ENCODE results near the gene SNAP29.
"Not testable (repeated sequence)": the region's sequence is repeated elsewhere in the genome, so short reads cannot be mapped to it uniquely, and the experiment has no call there.

Gene SNAP29

GRCh38 chr22:20906387-20906767 lies 47.6 kb downstream of the SNAP29 start:
- TF ChIP-seq CTCF (IDR thresholded peaks at IDR 0.05; ENCODE audit: borderline replicate concordance, control extremely low read depth, extremely low read depth, insufficient read depth, missing control alignments), result no peak
- in situ Hi-C loops (cut with MboI; ENCODE audit: low sequenced_read_pairs, unreplicated experiment), result no loop called here
- no peak for DNase-seq (ENCODE audit: low spot score)

DNA sequence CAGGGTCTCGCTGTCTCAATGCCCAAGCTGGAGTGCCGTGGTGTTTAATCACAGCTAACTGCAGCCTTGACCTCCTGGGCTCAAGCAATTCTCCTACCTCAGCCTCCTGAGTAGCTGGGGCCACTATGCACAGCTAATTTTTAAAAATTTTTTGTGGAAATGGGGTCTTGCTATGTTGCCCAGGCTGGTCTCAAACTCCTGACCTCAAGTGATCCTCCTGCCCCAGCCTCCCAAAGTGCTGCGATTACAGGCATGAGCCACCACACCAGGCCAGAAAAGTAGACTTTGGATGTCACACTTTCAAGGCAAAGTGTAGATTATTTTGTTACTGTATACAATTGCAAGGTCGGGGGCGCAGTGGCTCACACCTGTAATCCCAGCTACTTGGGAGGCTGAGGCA lies 49.9 kb downstream of the SNAP29 start:
- in situ Hi-C loops (cut with MboI; ENCODE audit: low sequenced_read_pairs, unreplicated experiment); DNase-seq (ENCODE audit: low spot score): not testable (repeated sequence)

- in situ Hi-C loops (cut with MboI; ENCODE audit: low sequenced_read_pairs, unreplicated experiment), result no loop called here
- TF ChIP-seq CTCF (IDR thresholded peaks at IDR 0.05; ENCODE audit: borderline replicate concordance, control extremely low read depth, extremely low read depth, insufficient read depth, missing control alignments), result no peak
- DNase-seq (ENCODE audit: low spot score), result no peak
Observed at GRCh38 chr22:20909543-20910303, 50.9 kb downstream of the SNAP29 start.

DNA sequence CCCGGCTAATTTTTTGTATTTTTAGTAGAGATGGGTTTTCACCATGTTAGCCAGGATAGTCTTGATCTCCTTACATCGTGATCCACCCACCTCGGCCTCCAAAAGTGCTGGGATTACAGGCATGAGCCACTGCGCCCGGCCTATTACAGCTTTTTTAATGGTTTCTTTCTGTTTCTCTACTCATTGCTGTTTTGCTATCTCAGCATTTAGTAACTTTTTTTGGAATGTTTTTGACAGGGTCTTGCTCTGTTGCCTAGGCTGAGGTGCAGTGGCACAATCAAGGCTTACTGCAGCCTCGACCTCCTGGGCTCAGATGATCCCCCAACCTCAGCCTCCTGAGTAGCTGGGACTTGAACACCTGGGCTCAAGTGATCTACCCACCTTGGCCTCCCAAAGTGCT lies 53.7 kb downstream of the SNAP29 start:
- no peak for TF ChIP-seq CTCF (IDR thresholded peaks at IDR 0.05; ENCODE audit: borderline replicate concordance, control extremely low read depth, extremely low read depth, insufficient read depth, missing control alignments)
- in situ Hi-C loops (cut with MboI; ENCODE audit: low sequenced_read_pairs, unreplicated experiment), result no loop called here
- no peak for DNase-seq (ENCODE audit: low spot score)

GRCh38 chr22:20916916-20917810 lies 58.4 kb downstream of the SNAP29 start, which contains the start of gene CRKL:
TSS of gene CRKL (plus strand) at chr22:20917407. CDS start at chr22:20917935, 528 bp downstream.
- peak; percentile 100 for DNase-seq (ENCODE audit: low spot score)
- in situ Hi-C loops (cut with MboI; ENCODE audit: low sequenced_read_pairs, unreplicated experiment), result no loop called here
- peak; percentile 91 for TF ChIP-seq CTCF (IDR thresholded peaks at IDR 0.05; ENCODE audit: borderline replicate concordance, control extremely low read depth, extremely low read depth, insufficient read depth, missing control alignments)

- no peak for TF ChIP-seq CTCF (IDR thresholded peaks at IDR 0.05; ENCODE audit: borderline replicate concordance, control extremely low read depth, extremely low read depth, insufficient read depth, missing control alignments)
- in situ Hi-C loops (cut with MboI; ENCODE audit: low sequenced_read_pairs, unreplicated experiment), result no loop called here
- DNase-seq (ENCODE audit: low spot score), result no peak
Observed at GRCh38 chr22:20918663-20919218, 59.9 kb downstream of the SNAP29 start.
